ENCODE measurements around the gene FGD2. TPM values are rescaled to one million over a fixed set of nuclear protein-coding genes. Genes with fewer than 3 reads are reported as not detected.

FGD2 gene
- total and polyA plus RNA-seq, 2 donors (not counting 3 experiments of a cell fraction or from before 2014, with no cell fraction given): not detected

- H3K9ac ChIP-seq (replicated peaks; ENCODE audit: extremely low read depth, insufficient read depth, low read length): peak overlapping the region; percentile 97
- peak overlapping the region; percentile 71 for H3K27ac ChIP-seq (ENCODE audit: insufficient read depth, low read depth, low read length)
- peaks cover 3% of the 10 kb centered on the region for H4K20me1 ChIP-seq (replicated peaks; ENCODE audit: control insufficient read depth, extremely low read depth, insufficient read depth, low read length)
- H3K27me3 ChIP-seq (ENCODE audit: control insufficient read depth in 2 of 2, insufficient read depth in 2 of 2, low read length in 2 of 2): peaks cover 0 to under 1% of the 10 kb centered on the region in 2 experiments
- CTCF ChIA-PET: interaction anchor here (0.9 to 1.7 kb wide), 9 partner anchors 8 to 225 kb away, joined by 3 to 14 read pairs (median 5); partner anchors contain the start of gene PPIL1
- no TSS peak for BruUV-seq (replicated peaks)
- H3K79me2 ChIP-seq (ENCODE audit: control insufficient read depth, insufficient read depth, low read length): peaks cover 56% of the 10 kb centered on the region
- peak overlapping the region; percentile 71 to 95 (median 87) for H3K4me3 ChIP-seq (replicated peaks in 1 of 3; ENCODE audit: insufficient read depth in 1 of 3, low read depth in 1 of 3, low read length in 3 of 3)
- no peak for TF ChIP-seq EZH2 (IDR thresholded peaks at IDR 0.05; ENCODE audit: borderline replicate concordance, low read depth, low read length, severe bottlenecking)
- no peak for TF ChIP-seq CTCF (IDR thresholded peaks at IDR 0.05; ENCODE audit: extremely low read depth in 1 of 2, insufficient read depth in 1 of 2, low read depth in 1 of 2, low read length in 2 of 2)
- TF ChIP-seq MYC (IDR thresholded peaks at IDR 0.05; ENCODE audit: low read depth, low read length): no peak
- no peak for TF ChIP-seq GATA2 (IDR thresholded peaks at IDR 0.05; ENCODE audit: insufficient read depth, insufficient read length, low read depth, low read length)
- no peak for FAIRE-seq
- no peak overlapping the region for H2AFZ ChIP-seq (ENCODE audit: low read depth, low read length)
- no peaks in the 10 kb centered on the region for H3K9me1 ChIP-seq (replicated peaks; ENCODE audit: control insufficient read depth, extremely low read depth, insufficient read depth, low read length)
- intact Hi-C loops (cut with micrococcal nuclease): loop anchor here (10.0 kb wide), 1 partner anchor 221 kb away; no protein-coding TSS in a partner anchor
- H3K4me1 ChIP-seq (ENCODE audit: control insufficient read depth, extremely low read depth, insufficient read depth, low read length): peaks cover 29% of the 10 kb centered on the region
- no peak for DNase-seq (ENCODE audit: low read depth, low spot score)
- peak overlapping the region; percentile 75 for H3K4me2 ChIP-seq (ENCODE audit: insufficient read depth, low read length)
- peaks cover 0 to 7% of the 10 kb centered on the region in 2 experiments for H3K36me3 ChIP-seq (ENCODE audit: control insufficient read depth in 2 of 2, extremely low read depth in 1 of 2, insufficient read depth in 2 of 2, low read length in 2 of 2)
- no peaks in the 10 kb centered on the region for H3K9me3 ChIP-seq (replicated peaks; ENCODE audit: control insufficient read depth, insufficient read depth, low read length)
- dilution Hi-C loops (cut with MboI; ENCODE audit: extremely low pct_ligation_motif_present, low sequenced_read_pairs): no loop called here
- POLR2A ChIA-PET: interaction anchor here (1.0 to 1.3 kb wide), 4 partner anchors 22 to 111 kb away, joined by 3 to 6 read pairs (median 4); partner anchors contain the start of gene PPIL1
Observed at GRCh38 chr6:36985417-36985807, 20.0 kb upstream of the FGD2 start.

Measured in endothelial cell of umbilical vein (primary cell).